ENCODE measurements around the gene TAF1A. TPM values are rescaled to one million over a fixed set of nuclear protein-coding genes. Genes with fewer than 3 reads are reported as not detected.

The TAF1A gene
- total and polyA plus RNA-seq, 10 of the 15 experiments (the other 5 are each of a cell fraction or from before 2014, with no cell fraction given), result 7.7 to 17.9 (median 12.0) TPM

DNA sequence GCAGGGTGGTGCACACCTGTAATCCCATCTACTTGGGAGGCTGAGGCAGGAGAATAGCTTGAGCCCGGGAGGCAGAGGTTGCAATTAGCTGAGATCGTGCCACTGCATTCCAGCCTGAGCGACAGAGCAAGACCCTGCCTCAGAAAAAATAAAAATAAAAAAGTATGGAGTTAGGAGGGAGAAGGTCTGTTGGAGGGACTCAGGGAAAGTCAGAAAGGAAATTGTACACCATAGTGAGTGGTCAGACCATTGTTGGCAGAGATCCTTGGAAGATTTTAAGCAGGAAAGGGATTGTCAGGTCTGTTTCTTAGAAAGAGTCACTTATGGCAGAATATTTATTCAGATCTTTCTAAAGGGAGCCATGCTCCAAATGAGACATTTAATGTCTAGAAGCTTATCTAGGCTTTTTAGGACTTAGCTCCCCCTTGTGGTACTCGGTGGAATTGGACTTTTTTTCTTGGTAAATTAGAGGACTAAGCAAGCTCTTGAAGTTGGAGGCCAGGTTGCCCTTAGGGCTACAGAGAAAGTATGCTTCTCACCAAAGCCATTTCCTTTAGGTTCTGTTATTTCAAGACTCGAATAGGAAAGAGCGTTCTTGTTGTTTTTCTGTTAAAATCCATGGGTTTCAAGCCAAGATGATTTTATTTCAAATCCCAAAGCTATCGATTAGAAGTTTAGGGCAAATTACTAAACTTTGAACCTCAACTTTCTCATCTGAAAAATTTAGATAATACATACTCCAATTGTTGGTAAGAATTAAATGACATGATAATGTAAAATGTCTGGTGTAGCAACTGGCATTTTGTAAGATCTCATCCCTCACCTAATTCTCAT is 44.7 kb upstream of the TAF1A start (continued):
- TF ChIP-seq KAT2A (conservative IDR thresholded peaks at IDR 0.05; ENCODE audit: control insufficient read depth, low read depth, low read length), result no peak
- TF ChIP-seq E2F8 (IDR thresholded peaks at IDR 0.05; ENCODE audit: low read depth, partially characterized antibody), result no peak
- no peak for TF ChIP-seq ETV6 (conservative IDR thresholded peaks at IDR 0.05 in 1 of 2, IDR thresholded peaks at IDR 0.05 in 1 of 2; ENCODE audit: borderline replicate concordance in 1 of 2, low read depth in 1 of 2)
- no peak for TF ChIP-seq SIN3A (IDR thresholded peaks at IDR 0.05; ENCODE audit: low read depth, low read length)
- no peak for TF ChIP-seq ZBED1 (IDR thresholded peaks at IDR 0.05; ENCODE audit: borderline replicate concordance)
- TF ChIP-seq PML (IDR thresholded peaks at IDR 0.05; ENCODE audit: low read length), result no peak
- no peak for TF ChIP-seq ZNF207 (IDR thresholded peaks at IDR 0.05; ENCODE audit: borderline replicate concordance)
- TF ChIP-seq STAT3 (IDR thresholded peaks at IDR 0.05; ENCODE audit: low read depth, low read length), result no peak

- in situ Hi-C loops (cut with MboI), result loop anchor here (5.0 kb wide), 1 partner anchor 170 kb away; no protein-coding TSS in a partner anchor
- no peaks in the 10 kb centered on the region for H3K79me2 ChIP-seq (ENCODE audit: control insufficient read depth, insufficient read depth, low read length)
Observed at GRCh38 chr1:222632749-222633148, 43.0 kb upstream of the TAF1A start.

More at GRCh38 chr1:222632749-222633148, 43.0 kb upstream of the TAF1A start:
- Histone ChIP-seq H3K27me3 (replicated peaks in 1 of 2; ENCODE audit: control insufficient read depth in 2 of 2, insufficient read depth in 2 of 2, low read length in 1 of 2) (no peaks in the 10 kb centered on the region), H3K4me3 (no peak overlapping the region), H3K27ac (ENCODE audit: control insufficient read depth, insufficient read depth) (no peak overlapping the region), H3K9me3 (replicated peaks; ENCODE audit: control insufficient read depth, insufficient read depth, low read length) (no peaks in the 10 kb centered on the region), H3K9ac (ENCODE audit: control insufficient read depth, insufficient read depth, low read length) (no peak overlapping the region), H3K4me2 (ENCODE audit: control insufficient read depth, insufficient read depth) (no peak overlapping the region), H3K36me3 (ENCODE audit: control insufficient read depth in 2 of 2, insufficient read depth in 2 of 2, low read length in 1 of 2) (peaks cover 0 to 3% of the 10 kb centered on the region in 2 experiments; a peak in 2 of 4 replicates), H4K20me1 (ENCODE audit: control insufficient read depth, insufficient read depth) (no peaks in the 10 kb centered on the region), H3K4me1 (ENCODE audit: control insufficient read depth, insufficient read depth, low read length) (no peaks in the 10 kb centered on the region), H2AFZ (ENCODE audit: control insufficient read depth, low read depth, low read length) (no peak overlapping the region)
- intact Hi-C loops (cut with micrococcal nuclease; ENCODE audit: unreplicated experiment), result loop anchor here (5.0 kb wide), 1 partner anchor 450 kb away; no protein-coding TSS in a partner anchor
- FAIRE-seq (no peak), ATAC-seq (no peak), DNase-seq (ENCODE audit: low read depth, low spot score) (no peak)
- TF ChIP-seq IRF5 (IDR thresholded peaks at IDR 0.05; ENCODE audit: borderline replicate concordance) (no peak), ZNF24 (IDR thresholded peaks at IDR 0.05) (no peak)
- TF ChIP-seq, protein P1, sequence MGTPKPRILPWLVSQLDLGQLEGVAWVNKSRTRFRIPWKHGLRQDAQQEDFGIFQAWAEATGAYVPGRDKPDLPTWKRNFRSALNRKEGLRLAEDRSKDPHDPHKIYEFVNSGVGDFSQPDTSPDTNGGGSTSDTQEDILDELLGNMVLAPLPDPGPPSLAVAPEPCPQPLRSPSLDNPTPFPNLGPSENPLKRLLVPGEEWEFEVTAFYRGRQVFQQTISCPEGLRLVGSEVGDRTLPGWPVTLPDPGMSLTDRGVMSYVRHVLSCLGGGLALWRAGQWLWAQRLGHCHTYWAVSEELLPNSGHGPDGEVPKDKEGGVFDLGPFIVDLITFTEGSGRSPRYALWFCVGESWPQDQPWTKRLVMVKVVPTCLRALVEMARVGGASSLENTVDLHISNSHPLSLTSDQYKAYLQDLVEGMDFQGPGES (IDR thresholded peaks at IDR 0.05), result no peak
- RAD21 ChIA-PET (ENCODE audit: unreplicated experiment), result interaction anchor here (0.8 to 1.9 kb wide), 2 partner anchors 167 to 168 kb away, joined by 3 to 5 read pairs; no protein-coding TSS in a partner anchor
- POLR2A ChIA-PET, result interaction anchor here (0.8 kb wide), 1 partner anchor 12 kb away, joined by 3 read pairs; no protein-coding TSS in a partner anchor
- WGBS (ENCODE audit: insufficient coverage, insufficient replicate concordance, low lambda C conversion rate, missing lambda C conversion rate), result 38% methylated on average over 2 of the region's 2 CpGs
- SMC1A ChIA-PET (ENCODE audit: uncharacterized antibody, unreplicated experiment), result interaction anchor here (0.8 to 3.1 kb wide), 4 partner anchors 8 to 167 kb away, joined by 3 to 37 read pairs (median 4); no protein-coding TSS in a partner anchor
- BruUV-seq (replicated peaks), result no TSS peak
- CTCF ChIA-PET, result interaction anchor here (1.0 to 3.7 kb wide), 3 partner anchors 13 to 169 kb away, joined by 3 to 119 read pairs (median 6); no protein-coding TSS in a partner anchor

Measured in GM12878 (cell line).